H1 (cell line): ENCODE measurements around the gene FBXO34. TPM values are rescaled to one million over a fixed set of nuclear protein-coding genes. Genes with fewer than 3 reads are reported as not detected.

Source experiments
- CTCF ChIA-PET: fragments of 300-600 bp; sonication (Branson Sonifier 250); formaldehyde crosslinking; loops from one replicate; lab custom pipeline; 2021; ENCODE audit not compliant: partially characterized antibody; lab: Charles Lee
- POLR2A ChIA-PET: fragments of 300-600 bp; sonication (Branson Sonifier 250); formaldehyde crosslinking; loops from one replicate; lab custom pipeline; 2021; ENCODE audit warnings: inconsistent platforms; ENCODE audit not compliant: partially characterized antibody; lab: Charles Lee
- DNase-seq, 2 experiments: peaks; one replicate each; pipeline versions ENCODE4 v3.0.0 to v3.0.0-alpha.2; 2010 to 2022; ENCODE audit warnings: low spot score in 2 of 2, low read depth in 1 of 2, mixed read lengths in 1 of 2
- FAIRE-seq: peaks from 2 replicates; lab custom pipeline; 2011; peaks lifted over from hg19 to GRCh38; lab: Jason Lieb, UNC
- H2AFZ ChIP-seq: 2 replicates; pipeline ENCODE4 v1.8.1; 2012; ENCODE audit warnings: low read length, inconsistent platforms
- H2AK5ac ChIP-seq: 2 replicates; pipeline ENCODE4 v1.6.1; 2013; ENCODE audit warnings: low read depth, low read length
- H2BK120ac ChIP-seq: replicated peaks from 2 replicates; pipeline ENCODE3; 2013; ENCODE audit warnings: low read depth, low read length, inconsistent platforms
- H2BK12ac ChIP-seq: 2 replicates; pipeline ENCODE4 v1.6.1; 2013; ENCODE audit warnings: low read depth, low read length
- H2BK15ac ChIP-seq: 2 replicates; pipeline ENCODE4 v1.6.1; 2013; ENCODE audit warnings: low read length
- H2BK20ac ChIP-seq: 2 replicates; pipeline ENCODE4 v1.6.1; 2013; ENCODE audit warnings: low read length
- H2BK5ac ChIP-seq: 2 replicates; pipeline ENCODE4 v1.6.1; 2013; ENCODE audit warnings: low read depth, low read length
- H3K14ac ChIP-seq: 2 replicates; pipeline ENCODE4 v1.6.1; 2013; ENCODE audit warnings: inconsistent platforms; ENCODE audit not compliant: insufficient read length
- H3K18ac ChIP-seq: 2 replicates; pipeline ENCODE4 v1.6.1; 2013; ENCODE audit warnings: low read length; ENCODE audit errors: extremely low read depth
- H3K23ac ChIP-seq: 2 replicates; pipeline ENCODE4 v1.6.1; 2013; ENCODE audit warnings: inconsistent platforms; ENCODE audit not compliant: insufficient read length
- H3K23me2 ChIP-seq: 2 replicates; pipeline ENCODE4 v1.6.1; 2013; ENCODE audit warnings: low read depth, low read length
- H3K27ac ChIP-seq: 2 replicates; pipeline ENCODE4 v1.6.1; 2011; ENCODE audit warnings: low read depth, low read length, inconsistent platforms
- H3K27me3 ChIP-seq, 4 experiments: replicated peaks in 1 of 4; 1 replicate in 1 of 4; 2 replicates in 3 of 4; pipeline versions ENCODE4 v1.6.1 to v1.8.1; 2011 to 2013; ENCODE audit warnings: low read length in 3 of 4, mild to moderate bottlenecking in 3 of 4, inconsistent platforms in 2 of 4, mixed read lengths in 2 of 4, moderate library complexity in 1 of 4; ENCODE audit not compliant: control insufficient read depth in 3 of 4, insufficient read depth in 3 of 4; ENCODE audit errors: extremely low read depth in 1 of 4
- H3K36me3 ChIP-seq, 4 experiments: 2 replicates each; pipeline versions ENCODE4 v1.6.1 to v1.8.1; 2011 to 2013; ENCODE audit warnings: mild to moderate bottlenecking in 4 of 4, low read length in 3 of 4, moderate library complexity in 2 of 4, control low read depth in 1 of 4, inconsistent platforms in 1 of 4; ENCODE audit not compliant: insufficient read depth in 4 of 4, control insufficient read depth in 2 of 4
- H3K4ac ChIP-seq: replicated peaks from 2 replicates; pipeline ENCODE3; 2013; ENCODE audit warnings: low read length, low read depth, mixed read lengths, inconsistent platforms; ENCODE audit not compliant: insufficient read length
- H3K4me1 ChIP-seq, 4 experiments: replicated peaks in 1 of 4; 1 replicate in 1 of 4; 2 replicates in 3 of 4; pipeline versions ENCODE4 v1.6.1 to v1.8.1; 2011 to 2013; ENCODE audit warnings: low read length in 3 of 4, inconsistent platforms in 2 of 4, mixed read lengths in 1 of 4; ENCODE audit not compliant: insufficient read depth in 4 of 4, control insufficient read depth in 3 of 4
- H3K4me2 ChIP-seq, 2 experiments: 2 replicates each; pipeline versions ENCODE4 v1.6.1 to v1.8.1; 2011 to 2013; ENCODE audit warnings: low read depth in 2 of 2, low read length in 2 of 2, control low read depth in 1 of 2, inconsistent platforms in 1 of 2, mild to moderate bottlenecking in 1 of 2; ENCODE audit not compliant: insufficient read depth in 1 of 2
- H3K4me3 ChIP-seq, 4 experiments: fragments of 200-600, 300-600 bp in 1 of 4; sonication (generic), shearing (Covaris generic), sonication (Bioruptor Twin) in 1 of 4; 2 replicates each; pipeline versions ENCODE4 v1.5.1 to v1.8.1; 2011 to 2016; ENCODE audit warnings: low read length in 4 of 4, low read depth in 3 of 4, control low read depth in 2 of 4, inconsistent platforms in 2 of 4, mild to moderate bottlenecking in 2 of 4, mixed read lengths in 1 of 4, moderate library complexity in 1 of 4; ENCODE audit not compliant: insufficient read depth in 2 of 4; ENCODE audit errors: extremely low read depth in 1 of 4
- H3K56ac ChIP-seq: replicated peaks from 2 replicates; pipeline ENCODE3; 2013; ENCODE audit warnings: low read depth, mild to moderate bottlenecking, mixed read lengths, low read length, inconsistent platforms; ENCODE audit not compliant: insufficient read length
- H3K79me1 ChIP-seq: 2 replicates; pipeline ENCODE4 v1.6.1; 2013; ENCODE audit warnings: low read depth, low read length, control low read depth
- H3K79me2 ChIP-seq, 2 experiments: 2 replicates each; pipeline versions ENCODE4 v1.6.1 to v1.8.1; 2012 to 2013; ENCODE audit warnings: low read length in 2 of 2, mild to moderate bottlenecking in 2 of 2, inconsistent platforms in 1 of 2; ENCODE audit not compliant: insufficient read depth in 2 of 2, control insufficient read depth in 1 of 2
- H3K9ac ChIP-seq, 4 experiments: replicated peaks in 1 of 4; 1 replicate in 1 of 4; 2 replicates in 3 of 4; pipeline versions ENCODE4 v1.6.1 to v1.8.1; 2011 to 2013; ENCODE audit warnings: low read depth in 3 of 4, low read length in 3 of 4, control low read depth in 2 of 4, mild to moderate bottlenecking in 2 of 4, moderate library complexity in 2 of 4, inconsistent platforms in 1 of 4; ENCODE audit errors: extremely low read depth in 1 of 4
- H3K9me3 ChIP-seq, 2 experiments: 2 replicates each; pipeline versions ENCODE4 v1.6.1 to v1.8.1; 2012 to 2013; ENCODE audit warnings: mild to moderate bottlenecking in 2 of 2, moderate library complexity in 2 of 2, control low read depth in 1 of 2, inconsistent platforms in 1 of 2, low read depth in 1 of 2, low read length in 1 of 2, mixed read lengths in 1 of 2; ENCODE audit not compliant: insufficient read depth in 2 of 2
- H4K20me1 ChIP-seq, 2 experiments: replicated peaks in 1 of 2; 2 replicates each; pipeline versions ENCODE3 to v1.8.1; 2011 to 2013; ENCODE audit warnings: inconsistent platforms in 2 of 2, low read length in 2 of 2, mild to moderate bottlenecking in 1 of 2; ENCODE audit not compliant: insufficient read depth in 2 of 2, control insufficient read depth in 1 of 2
- H4K5ac ChIP-seq: 2 replicates; pipeline ENCODE4 v1.6.1; 2013; ENCODE audit warnings: low read length, low read depth, mixed read lengths, inconsistent platforms; ENCODE audit not compliant: insufficient read length
- H4K8ac ChIP-seq: 2 replicates; pipeline ENCODE4 v1.8.0; 2013; ENCODE audit warnings: mild to moderate bottlenecking, moderate library complexity, low read length, inconsistent platforms; ENCODE audit not compliant: insufficient read depth; ENCODE audit errors: extremely low read depth
- H4K91ac ChIP-seq: replicated peaks from 2 replicates; pipeline ENCODE3; 2013; ENCODE audit warnings: low read length, mixed read lengths, inconsistent platforms; ENCODE audit not compliant: insufficient read length
- MAFK ChIP-seq: IDR thresholded peaks from 2 replicates; pipeline ENCODE4 v1.6.1; 2012; ENCODE audit warnings: low read depth, mild to moderate bottlenecking, improper control_type of control experiment, low read length
- MAX ChIP-seq: IDR thresholded peaks from 2 replicates; pipeline ENCODE4 v1.6.1; 2012; ENCODE audit warnings: inconsistent platforms
- NANOG ChIP-seq: IDR thresholded peaks from 2 replicates; pipeline ENCODE4 v1.6.1; 2011; ENCODE audit warnings: low read length, low read depth, mild to moderate bottlenecking, inconsistent platforms; ENCODE audit not compliant: insufficient read depth, poor library complexity, severe bottlenecking
- POLR2AphosphoS5 ChIP-seq: IDR thresholded peaks from 2 replicates; pipeline ENCODE4 v1.6.1; 2011; ENCODE audit warnings: low read depth, low read length
- RXRA ChIP-seq: IDR thresholded peaks from 2 replicates; pipeline ENCODE4 v1.6.1; 2011; ENCODE audit warnings: low read depth, mild to moderate bottlenecking, low read length, moderate library complexity; ENCODE audit not compliant: insufficient read depth
- SAP30 ChIP-seq: fragments of 300-600 bp; sonication (generic); IDR thresholded peaks from 2 replicates; pipeline ENCODE4 v1.7.1; 2012; ENCODE audit warnings: low read length, moderate library complexity, mild to moderate bottlenecking, inconsistent platforms; ENCODE audit not compliant: insufficient read depth, insufficient replicate concordance
- SIRT6 ChIP-seq: IDR thresholded peaks from one replicate; pipeline ENCODE4 v1.7.1; 2012; ENCODE audit warnings: low read length, inconsistent platforms
- SP1 ChIP-seq: IDR thresholded peaks from 2 replicates; pipeline ENCODE4 v1.6.1; 2011; ENCODE audit warnings: low read depth, low read length
- SP2 ChIP-seq: IDR thresholded peaks from 2 replicates; pipeline ENCODE4 v1.6.1; 2012; ENCODE audit warnings: mild to moderate bottlenecking, low read length, inconsistent platforms
- WGBS, 2 experiments: shearing (Covaris generic) in 1 of 2; methylation state at CpG; one replicate each; pipeline versions ENCODE4 v1.1.6 to v1.1.7; 2013 to 2015; ENCODE audit warnings: low lambda C conversion rate in 2 of 2, mixed read lengths in 2 of 2, inconsistent platforms in 1 of 2, low coverage in 1 of 2, missing lambda C conversion rate in 1 of 2; ENCODE audit not compliant: insufficient replicate concordance in 2 of 2, insufficient coverage in 1 of 2, insufficient read length in 1 of 2; ENCODE audit errors: extremely low coverage in 1 of 2, missing lambda C conversion rate in 1 of 2; 5-methylcytosine and 5-hydroxymethylcytosine counted together
- polyA plus RNA-seq, 7 experiments: library from polyadenylated mRNA; depleted of rRNA in 3 of 7; stranded (reverse) in 5 of 7; unstranded in 2 of 7; fragments of >200 nt in 5 of 7; fragments of 200-250 nt in 2 of 7; gene quantifications; 1 replicate in 5 of 7; 2 replicates in 1 of 7; 4 replicates in 1 of 7; pipeline versions ENCODE4 v1.2.1 to v1.2.3, GENCODE V29; 2011 to 2013; ENCODE audit warnings: missing spikeins in 2 of 7, mixed read lengths in 2 of 7
- total RNA-seq: library from RNA; stranded (reverse); fragmentation: NEBNext Ultra II Directional; extraction: Animal tissue kit (Norgen Biotek cat#: 25700); gene quantifications from 2 replicates; pipeline ENCODE4 v1.2.1, GENCODE V29; 2021

Gene FBXO34
- total and polyA plus RNA-seq, 2 of the 8 experiments (the other 6 are each of a cell fraction or from before 2014, with no cell fraction given): 7.0 to 14.4 TPM

GRCh38 chr14:55265197-55265596, 6.0 kb upstream of the FBXO34 start:
- no peak overlapping the region for H2AFZ ChIP-seq
- H3K27me3 ChIP-seq: peaks cover 0 to 1% (median 0%) of the 10 kb centered on the region in 4 experiments; a peak in 1 of 7 replicates
- H3K79me2 ChIP-seq: no peaks in the 10 kb centered on the region
- no peaks in the 10 kb centered on the region for H3K4me1 ChIP-seq
- H3K4me3 ChIP-seq: no peak overlapping the region
- H2BK15ac ChIP-seq: no peak overlapping the region
- no peak overlapping the region for H3K27ac ChIP-seq
- no peak for TF ChIP-seq RXRA
- TF ChIP-seq POLR2AphosphoS5: no peak
- TF ChIP-seq MAFK: no peak
- no peak for TF ChIP-seq MAX
- TF ChIP-seq SIRT6: no peak
- no peak for TF ChIP-seq NANOG
- TF ChIP-seq SP2: no peak
- no peak for TF ChIP-seq SP1
- TF ChIP-seq SAP30: no peak
- H2BK12ac ChIP-seq: no peak overlapping the region
- no peak overlapping the region for H2BK5ac ChIP-seq
- no peak overlapping the region for H3K18ac ChIP-seq
- H3K14ac ChIP-seq: no peak overlapping the region
- ChIA-PET CTCF (interaction anchor here (0.5 to 1.8 kb wide), 10 partner anchors 9 to 89 kb away, joined by 3 to 5 read pairs (median 4); no protein-coding TSS in a partner anchor), POLR2A (no interaction called here)
- no peak overlapping the region for H4K5ac ChIP-seq
- H3K9me3 ChIP-seq: no peaks in the 10 kb centered on the region
- H2AK5ac ChIP-seq: no peak overlapping the region
- no peak overlapping the region for H2BK20ac ChIP-seq
- FAIRE-seq: no peak
- no peaks in the 10 kb centered on the region for H3K79me1 ChIP-seq
- H3K23me2 ChIP-seq: no peaks in the 10 kb centered on the region
- no peak overlapping the region for H3K9ac ChIP-seq
- no peak overlapping the region for H3K23ac ChIP-seq
- H3K56ac ChIP-seq: no peak overlapping the region
- no peaks in the 10 kb centered on the region for H4K20me1 ChIP-seq
- DNase-seq: no peak
- no peaks in the 10 kb centered on the region for H3K36me3 ChIP-seq
- H2BK120ac ChIP-seq: no peak overlapping the region
- no peak overlapping the region for H4K8ac ChIP-seq
- 84% methylated on average over 4 of the region's 4 CpGs; no CpG with 5 or more reads in 1 of the 2 experiments for WGBS, 2 experiments
- no peak overlapping the region for H3K4ac ChIP-seq
- H4K91ac ChIP-seq: no peak overlapping the region
- no peak overlapping the region for H3K4me2 ChIP-seq
